NAMALWA (cell line): ENCODE measurements around the gene WBP2NL.
A peak's percentile ranks its signal among the peaks of the same experiment; 100 is the strongest.

ENCODE experiments used
- DNase-seq: peaks from one replicate; pipeline ENCODE4 v3.0.0-alpha.2; 2015; ENCODE audit warnings: low spot score

WBP2NL gene

DNA sequence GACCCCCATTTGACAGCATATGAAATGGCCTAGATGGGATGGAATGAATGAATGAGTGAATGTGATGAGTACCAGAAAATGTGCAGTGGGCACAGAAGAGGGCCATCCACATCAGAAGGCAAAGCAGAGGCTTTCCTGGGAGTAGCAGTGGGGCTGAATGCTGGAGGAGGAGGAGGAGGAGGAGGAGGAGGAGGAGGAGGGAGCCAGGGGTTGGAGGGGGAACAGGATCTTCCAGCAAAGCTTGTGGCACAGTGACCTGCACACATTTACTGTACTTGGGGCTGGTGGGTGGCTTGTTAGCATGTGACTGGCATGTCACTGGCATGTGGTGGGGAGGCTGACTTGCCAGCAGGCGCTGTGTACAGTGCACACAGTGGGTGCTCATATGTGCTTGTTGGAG, 19.9 kb upstream of the WBP2NL start:
- no peak for DNase-seq

- DNase-seq, result no peak
These were observed 19.0 kb upstream of the WBP2NL start for GRCh38 chr22:41979423-41980250.

- no peak for DNase-seq
These were observed 15.7 kb upstream of the WBP2NL start for GRCh38 chr22:41982865-41983264.

GRCh38 chr22:41983513-41984405, 14.8 kb upstream of the WBP2NL start:
- no peak for DNase-seq

DNA sequence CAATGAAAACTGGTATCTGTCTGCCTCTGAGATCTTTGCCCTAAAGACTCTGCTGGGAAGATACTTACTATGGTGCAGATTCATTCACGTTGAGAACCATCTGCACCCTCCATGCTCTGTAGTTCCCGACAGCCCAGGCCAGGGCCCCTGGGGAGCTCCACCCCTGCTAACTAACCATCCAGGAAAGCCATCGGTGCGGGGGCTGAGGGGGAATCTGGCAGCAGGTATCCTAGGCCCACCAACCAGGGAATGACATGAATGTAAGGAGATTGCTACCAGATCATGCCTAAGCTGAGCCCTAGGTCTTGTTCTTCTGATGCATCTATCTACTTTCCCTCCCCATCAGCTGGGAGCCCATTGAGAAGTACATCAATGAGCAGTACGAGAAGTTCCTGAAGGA, 11.3 kb upstream of the WBP2NL start:
- no peak for DNase-seq

DNA sequence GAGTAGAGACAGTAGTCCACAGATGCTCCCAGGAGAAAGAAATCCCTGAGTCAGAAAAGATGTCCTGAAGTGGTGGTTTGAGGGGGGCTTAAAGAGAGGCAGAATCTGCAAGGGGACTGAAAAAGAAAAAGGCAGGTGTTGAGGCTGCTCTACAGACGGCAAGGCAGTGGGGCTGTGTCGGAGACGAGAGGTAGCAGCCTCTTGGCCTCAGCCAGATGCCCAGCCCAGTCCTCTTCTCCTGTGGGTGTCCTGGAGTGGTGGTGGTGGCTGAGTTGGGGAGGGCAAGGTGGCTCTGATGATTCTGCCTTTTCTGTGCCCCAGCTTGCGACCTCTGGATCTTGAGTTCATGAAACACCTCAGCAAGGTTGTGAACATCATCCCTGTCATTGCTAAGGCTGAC, 9.3 kb upstream of the WBP2NL start:
- DNase-seq, result no peak

DNA sequence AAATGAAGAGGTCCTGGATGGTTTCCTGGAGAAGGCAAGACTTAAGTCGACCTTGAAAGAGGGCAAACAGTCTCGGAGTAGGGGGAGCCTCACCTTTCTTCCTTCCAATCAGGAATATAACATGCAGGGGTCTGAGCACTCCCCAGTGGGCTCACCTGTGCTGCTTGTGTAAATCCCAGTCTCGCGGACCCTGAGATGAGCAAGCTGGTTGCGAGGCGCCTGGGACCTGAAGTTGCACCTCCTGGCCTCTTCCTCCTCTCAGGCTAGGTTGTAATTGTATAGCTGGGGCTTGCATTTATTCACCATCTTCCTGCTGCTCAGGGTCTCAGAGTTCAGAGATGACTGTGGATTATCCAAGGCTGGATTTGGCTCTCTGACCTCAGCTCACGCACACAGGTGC, 7.5 kb upstream of the WBP2NL start:
- no peak for DNase-seq

- no peak for DNase-seq
These were observed 6.1 kb upstream of the WBP2NL start for GRCh38 chr22:41992496-41992895.

- DNase-seq, result no peak
These were observed 3.4 kb upstream of the WBP2NL start for GRCh38 chr22:41995211-41995610.

DNA sequence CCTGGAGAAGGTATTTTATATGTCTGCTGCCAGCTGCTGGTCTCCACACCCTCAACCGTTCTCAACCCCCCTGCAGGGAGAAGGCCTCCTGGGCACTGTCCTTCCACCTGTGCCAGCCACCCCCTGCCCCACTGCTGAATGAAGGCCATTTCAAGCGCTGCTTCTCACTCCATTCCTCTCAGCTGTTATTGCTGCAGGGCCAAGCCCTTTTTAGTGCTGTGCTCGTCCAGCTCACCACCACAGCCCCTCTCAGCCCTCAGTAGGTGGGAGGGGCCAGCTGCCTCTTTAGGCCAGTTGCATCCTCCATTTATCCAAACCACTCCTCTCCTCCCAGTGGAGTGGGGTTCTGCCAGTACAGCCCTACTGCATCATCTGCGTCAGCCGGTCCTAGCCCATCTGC, 1.8 kb upstream of the WBP2NL start:
- no peak for DNase-seq

- no peak for DNase-seq
These were observed 1.9 kb downstream of the WBP2NL start for GRCh38 chr22:42000466-42000865.

DNA sequence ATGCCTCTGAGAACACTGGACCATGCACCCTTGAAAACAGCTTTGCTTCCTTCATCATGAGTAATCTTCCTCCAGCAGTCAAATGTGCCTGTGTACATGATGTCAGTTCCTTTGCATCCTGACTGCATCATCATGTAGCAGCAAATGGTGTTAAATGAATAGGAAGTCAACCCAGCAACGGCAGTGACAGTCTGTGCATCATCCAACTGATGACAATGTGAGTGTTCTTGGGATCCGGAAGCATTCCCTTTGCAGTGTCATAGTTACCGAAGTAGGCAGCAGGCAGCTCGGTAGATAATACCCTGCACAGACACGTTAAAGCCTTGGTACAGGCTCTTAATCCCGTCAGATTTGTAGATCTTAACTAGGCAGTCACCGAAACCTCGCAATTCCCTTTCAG, 2.5 kb downstream of the WBP2NL start:
- no peak for DNase-seq

GRCh38 chr22:42001706-42002105, 3.1 kb downstream of the WBP2NL start:
- DNase-seq, result no peak

DNA sequence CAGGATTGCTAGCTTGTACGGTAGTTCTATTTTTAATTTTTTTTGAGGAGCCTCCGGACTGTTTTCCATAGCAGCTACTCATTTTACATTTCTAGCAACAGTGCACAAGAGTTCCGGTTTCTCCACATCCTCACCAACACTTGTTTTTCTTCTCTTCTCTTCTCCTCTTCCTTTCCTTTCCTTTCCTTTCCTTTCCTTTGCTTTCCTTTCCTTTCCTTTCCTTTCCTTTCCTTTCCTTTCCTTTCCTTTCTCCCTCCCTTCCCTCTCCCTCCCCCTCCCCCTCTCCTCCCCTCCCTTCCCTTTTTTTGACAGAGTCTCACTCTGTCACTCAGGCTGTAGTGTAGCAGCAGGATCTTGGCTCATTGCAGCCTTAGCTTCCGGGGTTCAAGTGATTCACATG, 9.3 kb downstream of the WBP2NL start:
- DNase-seq, result no peak

DNA sequence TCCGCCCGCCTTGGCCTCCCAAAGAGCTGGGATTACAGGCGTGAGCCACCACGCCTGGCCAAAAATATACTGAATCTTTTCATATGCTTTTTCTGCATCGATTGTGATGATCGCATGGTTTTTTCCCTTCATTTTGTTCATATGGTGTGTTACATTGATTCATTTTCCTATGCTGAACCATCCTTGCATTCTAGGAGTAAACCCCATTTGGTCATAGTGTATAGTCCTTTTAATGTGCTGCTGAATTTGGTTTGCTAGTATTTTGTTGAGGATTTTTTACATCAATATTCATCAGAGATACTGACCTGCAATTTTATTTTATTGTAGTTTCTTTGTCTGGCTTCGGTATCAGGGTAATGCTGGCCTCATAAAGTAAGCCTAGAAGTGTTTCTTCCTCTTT, 12.2 kb downstream of the WBP2NL start:
- DNase-seq, result no peak

DNA sequence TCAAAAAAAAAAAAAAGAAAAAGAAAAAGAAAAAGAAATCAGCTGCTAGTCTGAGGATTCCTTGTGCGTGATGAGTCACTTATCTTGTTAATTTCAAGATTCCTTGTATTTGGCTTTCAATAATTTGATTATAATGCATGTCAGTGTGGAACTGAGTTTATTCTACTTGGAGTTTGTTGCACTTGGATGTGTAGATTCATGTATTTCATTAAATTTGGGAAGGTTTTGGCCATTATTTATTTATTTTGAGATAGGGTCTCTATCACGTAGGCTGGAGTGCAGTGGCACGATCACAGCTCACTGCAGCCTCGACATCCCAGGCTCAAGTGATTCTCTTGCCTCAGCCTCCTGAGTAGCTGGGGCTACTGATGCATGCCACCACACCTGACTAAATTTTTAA, 14.8 kb downstream of the WBP2NL start:
- no peak for DNase-seq

DNA sequence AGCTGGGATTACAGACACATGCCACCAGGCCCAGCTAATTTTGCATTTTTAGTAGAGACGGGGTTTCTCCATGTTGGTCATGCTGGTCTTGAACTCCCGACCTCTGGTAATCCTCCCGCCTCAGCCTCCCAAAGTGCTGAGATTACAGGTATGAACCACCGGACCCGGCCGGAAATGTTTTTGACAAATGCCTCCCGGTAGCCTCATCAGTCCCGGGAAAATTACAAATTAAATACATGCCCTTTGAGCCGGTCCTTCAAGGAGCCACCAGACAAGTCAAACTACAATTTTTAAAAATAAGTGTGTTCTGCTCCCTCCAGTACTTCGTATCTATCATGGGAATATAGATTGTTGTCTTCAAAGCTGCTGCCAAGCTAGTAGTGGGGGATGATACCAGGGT, 17.5 kb downstream of the WBP2NL start:
- DNase-seq, result no peak

GRCh38 chr22:42018224-42018623, 19.6 kb downstream of the WBP2NL start:
- DNase-seq, result no peak

- no peak for DNase-seq
These were observed 23.0 kb downstream of the WBP2NL start for GRCh38 chr22:42021571-42021970.

DNA sequence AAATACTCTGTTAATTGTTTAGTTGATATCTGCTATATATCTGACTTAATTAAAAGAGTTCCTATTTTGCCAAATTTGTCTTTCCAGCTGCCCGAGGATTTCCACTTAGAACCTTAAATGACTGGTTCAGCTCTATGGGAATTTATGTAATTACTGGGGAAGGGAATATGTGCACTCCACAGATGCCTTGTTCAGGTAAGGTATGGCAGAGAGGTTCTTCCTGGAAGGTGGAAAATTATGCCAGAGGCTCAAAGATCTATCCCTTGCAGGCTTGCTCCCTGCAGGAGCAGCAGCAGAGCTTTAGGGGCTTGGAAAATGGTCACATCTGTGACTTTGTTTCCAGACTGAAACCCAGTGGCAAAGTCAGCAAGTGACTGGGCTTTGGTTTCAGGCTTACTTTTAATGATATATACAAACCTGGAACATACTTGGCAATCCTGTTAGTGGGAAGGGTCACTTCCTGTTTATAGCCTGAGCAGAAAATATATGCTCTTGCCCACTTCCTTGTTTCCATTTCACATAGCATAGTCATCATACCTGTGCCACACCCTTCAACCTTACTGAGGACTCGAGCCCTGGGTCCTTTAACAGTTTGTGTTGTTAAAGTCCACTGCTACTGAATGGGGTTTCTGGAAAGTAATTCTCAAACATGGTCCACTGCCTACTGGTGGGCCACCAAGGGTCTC, 23.7 kb downstream of the WBP2NL start:
- DNase-seq, result peak; percentile 28

- DNase-seq, result no peak
These were observed 26.8 kb downstream of the WBP2NL start for GRCh38 chr22:42025421-42025820.

DNA sequence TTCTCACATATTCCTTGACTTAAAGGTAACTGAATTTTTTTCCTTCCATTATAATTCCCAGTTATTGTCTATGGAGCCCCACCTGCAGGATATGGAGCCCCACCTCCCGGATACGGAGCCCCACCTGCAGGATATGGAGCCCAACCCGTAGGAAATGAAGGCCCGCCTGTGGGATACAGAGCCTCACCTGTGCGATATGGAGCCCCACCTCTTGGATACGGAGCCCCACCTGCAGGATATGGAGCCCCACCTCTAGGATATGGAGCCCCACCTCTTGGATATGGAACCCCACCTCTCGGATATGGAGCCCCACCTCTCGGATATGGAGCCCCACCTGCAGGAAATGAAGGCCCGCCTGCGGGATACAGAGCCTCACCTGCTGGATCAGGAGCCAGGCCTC, 28.1 kb downstream of the WBP2NL start:
- no peak for DNase-seq
